Keratinocyte (primary cell): Measurements from ENCODE around the gene USP47. TPM values are rescaled to one million over a fixed set of nuclear protein-coding genes. Genes with fewer than 3 reads are reported as not detected.

Source experiments
- DNase-seq: peaks from one replicate; pipeline ENCODE4 v3.0.0-alpha.2; 2011; ENCODE audit warnings: low read depth, missing footprints, low spot score
- FAIRE-seq: peaks from 2 replicates; lab custom pipeline; 2011; peaks lifted over from hg19 to GRCh38; lab: Jason Lieb, UNC
- H2AFZ ChIP-seq: 2 replicates; pipeline ENCODE4 v1.6.0; 2012; ENCODE audit warnings: low read length, control low read depth, inconsistent platforms; ENCODE audit not compliant: control insufficient read depth
- H3K27ac ChIP-seq: 2 replicates; pipeline ENCODE4 v1.5.1; 2011; ENCODE audit warnings: low read length; ENCODE audit not compliant: control insufficient read depth, insufficient read depth
- H3K27me3 ChIP-seq: 3 replicates; pipeline ENCODE4 v1.6.0; 2011; ENCODE audit warnings: low read length; ENCODE audit not compliant: control insufficient read depth, insufficient read depth; ENCODE audit errors: extremely low read depth
- H3K36me3 ChIP-seq, 2 experiments: 2 replicates in 1 of 2; 3 replicates in 1 of 2; pipeline ENCODE4 v1.5.1; 2011; ENCODE audit warnings: low read length in 2 of 2, mild to moderate bottlenecking in 1 of 2; ENCODE audit not compliant: control insufficient read depth in 2 of 2, insufficient read depth in 2 of 2; ENCODE audit errors: extremely low read depth in 1 of 2
- H3K4me1 ChIP-seq: 3 replicates; pipeline ENCODE4 v1.5.1; 2011; ENCODE audit warnings: low read length; ENCODE audit not compliant: control insufficient read depth, insufficient read depth; ENCODE audit errors: extremely low read depth
- H3K4me2 ChIP-seq: 3 replicates; pipeline ENCODE4 v1.6.0; 2011; ENCODE audit warnings: low read depth, low read length; ENCODE audit not compliant: control insufficient read depth, insufficient read depth; ENCODE audit errors: extremely low read depth
- H3K4me3 ChIP-seq, 3 experiments: fragments of 200-600 bp in 1 of 3; sonication (generic) in 1 of 3; 2 replicates in 2 of 3; 3 replicates in 1 of 3; pipeline ENCODE4 v1.5.1; 2011 to 2016; ENCODE audit warnings: low read length in 3 of 3, mild to moderate bottlenecking in 3 of 3, control low read depth in 2 of 3, inconsistent platforms in 1 of 3, low read depth in 1 of 3, mixed read lengths in 1 of 3, mixed run types in 1 of 3, moderate library complexity in 1 of 3; ENCODE audit not compliant: control insufficient read depth in 2 of 3, insufficient read depth in 2 of 3; ENCODE audit errors: extremely low read depth in 1 of 3
- H3K79me2 ChIP-seq: 2 replicates; pipeline ENCODE4 v1.6.0; 2012; ENCODE audit warnings: low read length; ENCODE audit not compliant: control insufficient read depth, insufficient read depth
- H3K9ac ChIP-seq: 3 replicates; pipeline ENCODE4 v1.6.0; 2011; ENCODE audit warnings: low read length; ENCODE audit not compliant: control insufficient read depth, insufficient read depth; ENCODE audit errors: extremely low read depth
- H3K9me1 ChIP-seq: 3 replicates; pipeline ENCODE4 v1.6.0; 2011; ENCODE audit warnings: low read length; ENCODE audit not compliant: control insufficient read depth, insufficient read depth; ENCODE audit errors: extremely low read depth
- H3K9me3 ChIP-seq: 2 replicates; pipeline ENCODE4 v1.5.1; 2012; ENCODE audit warnings: low read depth, low read length; ENCODE audit not compliant: control insufficient read depth
- H4K20me1 ChIP-seq: 3 replicates; pipeline ENCODE4 v1.6.0; 2011; ENCODE audit warnings: low read length; ENCODE audit not compliant: control insufficient read depth, insufficient read depth; ENCODE audit errors: extremely low read depth
- EZH2 ChIP-seq: IDR thresholded peaks from one replicate; pipeline ENCODE4 v1.6.1; 2012; ENCODE audit warnings: inconsistent platforms, mild to moderate bottlenecking, low read length, moderate library complexity
- dilution Hi-C: fragments of 300-500 bp; cut with MboI; formaldehyde crosslinking; loops from one replicate; pipeline ENCODE4 v1.7.0; 2020; ENCODE audit warnings: low sequenced_read_pairs; ENCODE audit not compliant: extremely low pct_ligation_motif_present
- polyA plus RNA-seq, 5 experiments: library from polyadenylated mRNA; depleted of rRNA in 3 of 5; stranded (reverse) in 3 of 5; stranded (forward) in 1 of 5; unstranded in 1 of 5; fragments of >200 nt; gene quantifications; 1 replicate in 1 of 5; 2 replicates in 3 of 5; 3 replicates in 1 of 5; pipeline versions ENCODE4 v1.2.1 to v1.2.3, GENCODE V29; 2011 to 2012; ENCODE audit warnings: missing spikeins in 2 of 5, low read depth in 1 of 5, low replicate concordance in 1 of 5
- TF ChIP-seq, protein P1 (sequence below), 3 experiments: IDR thresholded peaks in 1 of 3; conservative IDR thresholded peaks in 1 of 3; optimal IDR thresholded peaks in 1 of 3; 2 replicates in 2 of 3; 3 replicates in 1 of 3; pipeline versions ENCODE3 to v1.5.1; 2011; ENCODE audit warnings: low read length in 3 of 3, mild to moderate bottlenecking in 3 of 3, moderate library complexity in 2 of 3, control low read depth in 1 of 3, inconsistent platforms in 1 of 3; ENCODE audit not compliant: insufficient read depth in 2 of 3; ENCODE audit errors: extremely low read depth in 1 of 3

Gene USP47
- polyA plus RNA-seq, 1 donor (not counting 4 experiments of a cell fraction or from before 2014, with no cell fraction given): 22.4 TPM

DNA sequence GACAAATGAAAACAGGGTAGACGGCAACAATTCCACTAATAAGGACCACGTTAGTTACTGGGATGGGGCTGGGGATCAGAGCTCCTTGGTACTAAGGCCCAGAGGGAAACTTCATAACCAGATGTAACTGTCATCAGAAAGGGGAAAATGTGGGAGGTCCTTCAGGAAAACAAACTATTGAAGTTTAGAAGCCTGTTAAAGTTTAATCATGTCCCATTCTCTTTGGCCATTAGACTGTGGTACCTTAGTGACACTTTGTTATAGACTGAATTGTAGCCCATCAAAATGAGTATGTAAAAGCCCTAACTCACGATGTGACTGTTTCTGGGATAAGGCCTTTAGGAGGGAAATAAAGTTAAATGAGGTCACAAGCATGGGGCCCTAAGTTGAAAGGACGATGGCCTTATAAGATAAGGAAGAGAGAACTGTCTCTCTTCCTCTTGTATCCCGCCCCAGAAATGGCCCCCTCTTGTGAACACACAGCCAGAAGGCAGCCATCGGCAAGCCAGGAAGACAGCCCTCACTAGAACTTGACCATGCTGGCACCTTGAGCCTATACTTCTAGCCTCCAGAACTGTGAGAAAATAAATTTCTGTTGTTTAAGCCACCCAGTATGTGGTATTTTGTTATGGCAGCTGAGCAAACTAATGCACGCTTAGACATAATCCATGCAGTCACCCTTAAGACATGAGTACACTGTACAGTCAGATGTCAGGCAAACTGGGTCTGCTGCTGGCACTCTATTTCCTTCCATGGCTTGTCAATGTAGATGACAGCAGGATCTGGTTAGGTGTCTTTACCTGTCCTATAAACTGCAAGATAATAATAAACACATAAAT is 26.9 kb upstream of the USP47 start:
- Histone ChIP-seq H4K20me1 (no peaks in the 10 kb centered on the region), H2AFZ (no peak overlapping the region), H3K36me3 (no peaks in the 10 kb centered on the region), H3K4me2 (no peak overlapping the region), H3K79me2 (no peaks in the 10 kb centered on the region), H3K27me3 (peaks cover 5% of the 10 kb centered on the region), H3K9ac (no peak overlapping the region), H3K9me3 (no peaks in the 10 kb centered on the region), H3K4me1 (peaks cover 3% of the 10 kb centered on the region), H3K4me3 (no peak overlapping the region), H3K9me1 (no peaks in the 10 kb centered on the region), H3K27ac (no peak overlapping the region)
- dilution Hi-C loops: no loop called here
- DNase-seq: no peak
- no peak for FAIRE-seq
- no peak for TF ChIP-seq EZH2
- TF ChIP-seq, protein P1, sequence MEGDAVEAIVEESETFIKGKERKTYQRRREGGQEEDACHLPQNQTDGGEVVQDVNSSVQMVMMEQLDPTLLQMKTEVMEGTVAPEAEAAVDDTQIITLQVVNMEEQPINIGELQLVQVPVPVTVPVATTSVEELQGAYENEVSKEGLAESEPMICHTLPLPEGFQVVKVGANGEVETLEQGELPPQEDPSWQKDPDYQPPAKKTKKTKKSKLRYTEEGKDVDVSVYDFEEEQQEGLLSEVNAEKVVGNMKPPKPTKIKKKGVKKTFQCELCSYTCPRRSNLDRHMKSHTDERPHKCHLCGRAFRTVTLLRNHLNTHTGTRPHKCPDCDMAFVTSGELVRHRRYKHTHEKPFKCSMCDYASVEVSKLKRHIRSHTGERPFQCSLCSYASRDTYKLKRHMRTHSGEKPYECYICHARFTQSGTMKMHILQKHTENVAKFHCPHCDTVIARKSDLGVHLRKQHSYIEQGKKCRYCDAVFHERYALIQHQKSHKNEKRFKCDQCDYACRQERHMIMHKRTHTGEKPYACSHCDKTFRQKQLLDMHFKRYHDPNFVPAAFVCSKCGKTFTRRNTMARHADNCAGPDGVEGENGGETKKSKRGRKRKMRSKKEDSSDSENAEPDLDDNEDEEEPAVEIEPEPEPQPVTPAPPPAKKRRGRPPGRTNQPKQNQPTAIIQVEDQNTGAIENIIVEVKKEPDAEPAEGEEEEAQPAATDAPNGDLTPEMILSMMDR (optimal IDR thresholded peaks at IDR 0.05 in 1 of 3, IDR thresholded peaks at IDR 0.05 in 1 of 3, conservative IDR thresholded peaks at IDR 0.05 in 1 of 3; ENCODE audit: extremely low read depth in 1 of 3, insufficient read depth in 2 of 3, low read length in 3 of 3): no peak

GRCh38 chr11:11816511-11817314 is 25.1 kb upstream of the USP47 start:
- H3K4me1 ChIP-seq: peaks cover 3% of the 10 kb centered on the region
- no peak for DNase-seq
- dilution Hi-C loops: no loop called here
- no peaks in the 10 kb centered on the region for H3K9me3 ChIP-seq
- H3K9ac ChIP-seq: no peak overlapping the region
- no peak overlapping the region for H2AFZ ChIP-seq
- no peaks in the 10 kb centered on the region for H3K9me1 ChIP-seq
- H3K79me2 ChIP-seq: no peaks in the 10 kb centered on the region
- H3K27me3 ChIP-seq: peaks cover 5% of the 10 kb centered on the region
- no peaks in the 10 kb centered on the region for H4K20me1 ChIP-seq
- no peak overlapping the region for H3K4me2 ChIP-seq
- H3K36me3 ChIP-seq: no peaks in the 10 kb centered on the region
- H3K4me3 ChIP-seq: no peak overlapping the region
- no peak for FAIRE-seq
- no peak for TF ChIP-seq EZH2
- TF ChIP-seq, protein P1 (optimal IDR thresholded peaks at IDR 0.05 in 1 of 3, IDR thresholded peaks at IDR 0.05 in 1 of 3, conservative IDR thresholded peaks at IDR 0.05 in 1 of 3; ENCODE audit: extremely low read depth in 1 of 3, insufficient read depth in 2 of 3, low read length in 3 of 3): no peak
- H3K27ac ChIP-seq: no peak overlapping the region
